ENCODE results near the gene ILF3. TPM values are rescaled to one million over a fixed set of nuclear protein-coding genes. Genes with fewer than 3 reads are reported as not detected.
A peak's percentile ranks its signal among the peaks of the same experiment; 100 is the strongest.

ILF3 gene
- total and polyA plus RNA-seq, 2 of the 13 experiments (the other 11 are each of a cell fraction or from before 2014, with no cell fraction given): 120 to 173 TPM

- no peak for TF ChIP-seq ZBTB40 (IDR thresholded peaks at IDR 0.05)
- peak; percentile 55; the same call in 1 of the 2 replicates for TF ChIP-seq ZBTB40 (CRISPR knock-in tag; IDR thresholded peaks at IDR 0.05)
These were observed 41.6 kb downstream of the ILF3 start (continued) for GRCh38 chr19:10695401-10696398.

Measured in HepG2 (cell line).